Colon (tissue), 2 donors: ENCODE measurements around the gene CLEC2D.
"Not testable (repeated sequence)": the region's sequence is repeated elsewhere in the genome, so short reads cannot be mapped to it uniquely, and the experiment has no call there.

Source experiments
- FAIRE-seq: peaks from 2 replicates; lab custom pipeline; 2012; peaks lifted over from hg19 to GRCh38; lab: Jason Lieb, UNC
- donor health status: control.
- donor health status: control.

The CLEC2D gene

DNA sequence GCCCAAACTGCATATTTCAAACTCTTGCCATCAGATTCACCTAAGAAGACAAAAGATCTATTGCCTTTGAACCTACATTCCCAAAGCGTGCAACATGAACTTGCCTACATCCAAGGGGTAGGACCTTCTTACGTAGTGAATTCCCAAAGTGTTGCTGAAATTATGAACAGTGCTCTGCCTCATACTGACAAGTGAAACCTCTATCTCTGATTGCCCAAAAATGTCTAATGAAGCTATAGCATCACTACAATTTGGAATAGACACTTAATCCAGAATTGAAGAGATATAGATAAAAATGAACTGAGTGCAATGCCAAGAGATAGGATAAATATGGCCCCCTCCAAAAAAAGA lies 31.1 kb downstream of the CLEC2D start:
- no peak for FAIRE-seq

DNA sequence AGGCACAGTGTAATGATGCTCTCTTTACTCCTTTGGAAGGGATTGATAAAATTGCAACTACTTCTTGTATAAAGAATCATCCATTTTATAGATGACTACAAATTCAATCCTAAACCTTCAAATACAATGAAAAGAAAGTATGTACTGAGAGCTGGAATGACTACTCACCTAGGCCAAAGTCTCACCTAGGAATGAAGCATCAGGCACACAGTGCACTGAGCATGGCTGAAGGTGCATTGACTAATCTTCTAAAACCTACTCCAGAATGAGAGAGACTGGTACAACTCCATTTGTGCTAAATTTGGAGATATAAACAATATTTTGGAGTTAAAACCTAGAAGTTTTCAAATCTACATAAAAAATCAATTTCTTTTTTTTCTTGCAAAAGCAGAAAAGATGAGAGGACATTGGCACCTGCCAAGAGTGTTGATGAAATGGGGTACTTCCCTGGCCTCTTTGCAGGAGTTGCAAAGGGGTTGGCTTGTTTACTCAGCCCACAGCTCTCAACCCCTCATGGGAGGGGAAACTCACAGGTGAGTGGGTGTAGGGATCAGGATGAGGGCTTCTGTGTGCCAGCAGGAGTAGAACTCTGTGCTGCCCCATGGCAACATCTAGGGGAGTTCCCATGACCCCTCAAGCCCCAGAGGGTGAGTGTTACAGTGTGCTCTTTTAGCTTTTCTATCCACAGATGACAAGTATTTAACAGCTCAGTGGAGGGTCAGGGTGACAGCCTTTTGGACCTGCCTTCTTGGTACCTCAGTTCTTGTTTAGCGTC lies 32.1 kb downstream of the CLEC2D start:
- FAIRE-seq: no peak

DNA sequence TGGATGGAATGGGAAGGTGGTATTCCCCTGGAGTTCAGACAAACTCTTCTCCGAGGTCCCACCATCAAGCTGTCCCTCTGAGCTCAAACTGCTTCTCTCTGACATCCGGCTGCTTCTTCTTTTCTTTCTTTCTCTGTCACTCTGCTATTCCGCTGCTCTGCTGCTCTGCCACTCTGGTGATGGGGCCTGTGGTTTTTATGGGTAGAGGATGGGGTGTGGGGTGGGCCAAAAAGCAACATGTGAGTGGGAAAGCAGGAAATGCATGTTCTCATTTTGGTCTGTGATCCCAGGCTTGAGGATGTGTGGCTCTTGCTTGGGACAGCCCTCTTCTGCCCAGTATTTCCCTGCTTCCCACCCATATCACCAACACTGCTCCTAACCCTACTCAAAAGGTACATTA lies 32.7 kb downstream of the CLEC2D start:
- FAIRE-seq: no peak

DNA sequence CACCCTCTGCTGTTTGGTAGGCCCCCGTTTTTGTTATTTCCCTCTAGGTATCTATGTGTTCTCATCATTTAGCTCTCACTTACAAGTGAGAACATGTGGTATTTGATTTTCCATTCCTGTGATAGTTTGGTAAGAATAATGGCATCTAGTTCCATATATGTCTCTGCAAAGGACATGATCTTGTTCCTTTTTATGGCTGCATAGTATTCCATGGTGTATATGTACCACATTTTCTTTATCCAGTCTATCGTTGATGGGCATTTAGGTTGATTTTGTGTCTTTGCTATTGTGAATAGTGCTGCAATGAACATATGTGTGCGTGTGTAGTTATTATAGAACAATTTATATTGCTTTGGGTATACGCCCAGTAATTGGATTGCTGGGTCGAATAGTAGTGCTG lies 35.0 kb downstream of the CLEC2D start:
- FAIRE-seq: not testable (repeated sequence)

DNA sequence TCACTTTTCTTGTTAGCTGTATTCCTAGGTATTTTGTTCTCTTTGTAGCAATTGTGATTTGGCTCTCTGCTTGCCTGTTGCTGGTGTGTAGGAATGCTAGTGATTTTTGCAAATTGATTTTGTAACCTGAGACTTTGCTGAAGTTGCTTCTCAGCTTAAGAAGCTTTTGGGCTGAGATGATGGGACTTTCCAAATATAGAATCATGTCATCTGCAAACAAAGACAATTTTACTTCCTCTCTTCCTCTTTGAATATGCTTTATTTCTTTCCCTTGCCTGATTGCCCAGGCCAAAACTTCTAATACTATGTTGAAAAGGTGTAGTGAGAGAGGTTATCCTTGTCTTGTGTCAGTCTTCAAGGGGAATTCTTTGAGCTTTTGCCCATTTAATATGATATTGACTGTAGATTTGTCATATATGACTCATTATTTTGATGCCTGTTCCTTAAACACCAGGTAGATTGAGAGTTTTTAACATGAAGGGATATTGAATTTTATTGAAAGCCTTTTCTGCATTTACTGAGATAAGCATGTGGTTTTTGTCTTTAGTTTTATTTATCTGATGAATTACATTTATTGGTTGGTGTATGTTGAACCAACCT lies 36.7 kb downstream of the CLEC2D start:
- no peak for FAIRE-seq

DNA sequence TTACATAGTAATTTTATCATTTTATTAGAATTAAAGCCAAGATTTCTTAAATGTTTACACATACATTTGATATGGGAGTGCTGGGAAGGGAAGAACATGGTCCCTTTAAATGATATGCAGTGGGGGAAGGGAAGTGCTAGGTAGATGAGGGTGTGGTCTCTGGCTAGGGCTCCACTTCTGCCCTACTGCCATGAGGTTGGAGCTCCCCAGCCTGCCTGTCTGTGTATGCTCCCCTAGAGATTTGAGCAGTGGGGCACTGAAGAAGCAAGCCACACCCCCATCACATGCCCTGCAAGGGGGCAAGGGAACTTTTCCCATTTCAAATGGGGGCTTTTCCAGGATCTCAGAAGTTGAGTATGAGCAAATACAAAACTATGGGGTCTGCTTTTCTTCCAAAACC lies 37.8 kb downstream of the CLEC2D start:
- no peak for FAIRE-seq

DNA sequence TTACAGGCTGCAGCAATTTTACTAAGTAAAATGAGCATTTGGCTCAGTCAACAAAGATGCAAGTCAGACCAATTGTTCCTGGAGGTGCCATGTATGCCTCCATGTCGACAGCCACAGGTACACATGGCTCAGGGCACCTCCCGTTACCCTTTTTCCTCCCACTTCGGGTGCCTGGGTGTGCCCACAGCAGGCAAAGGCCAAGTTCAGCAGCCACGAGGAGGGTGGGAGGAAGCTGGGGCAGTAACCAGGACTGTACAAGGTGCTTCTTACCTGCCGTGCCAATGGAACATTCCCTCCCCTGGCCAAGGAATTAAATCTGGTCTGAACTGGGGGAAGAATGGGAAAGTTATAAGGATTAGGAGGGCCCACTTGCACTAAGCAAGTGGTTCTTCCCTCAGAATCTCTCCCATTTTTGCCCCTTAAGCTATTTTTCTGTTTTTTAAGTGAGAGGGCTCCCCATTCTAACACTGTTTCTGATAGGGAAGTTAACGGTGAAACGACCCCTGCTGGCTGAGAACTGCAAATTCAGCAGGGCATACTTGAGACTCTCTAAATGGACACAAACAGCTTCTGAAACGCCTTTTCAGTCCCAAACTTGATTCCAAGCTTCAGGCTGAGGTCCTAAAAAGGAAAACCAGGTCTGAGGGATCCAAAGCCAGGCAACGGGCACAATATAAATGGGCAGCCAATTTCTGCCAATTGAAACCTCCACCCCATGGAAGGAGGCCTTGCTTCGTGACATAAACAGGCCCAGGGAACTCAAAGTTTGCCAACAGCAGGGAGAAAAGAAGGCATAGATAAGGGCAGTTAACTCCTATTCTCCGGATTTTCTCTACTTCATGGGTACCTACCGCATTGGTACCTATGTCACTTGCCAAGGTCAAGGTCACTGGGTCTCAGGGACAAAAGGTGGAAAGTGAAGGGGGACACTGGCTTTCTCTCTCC lies 38.6 kb downstream of the CLEC2D start:
- FAIRE-seq: no peak

DNA sequence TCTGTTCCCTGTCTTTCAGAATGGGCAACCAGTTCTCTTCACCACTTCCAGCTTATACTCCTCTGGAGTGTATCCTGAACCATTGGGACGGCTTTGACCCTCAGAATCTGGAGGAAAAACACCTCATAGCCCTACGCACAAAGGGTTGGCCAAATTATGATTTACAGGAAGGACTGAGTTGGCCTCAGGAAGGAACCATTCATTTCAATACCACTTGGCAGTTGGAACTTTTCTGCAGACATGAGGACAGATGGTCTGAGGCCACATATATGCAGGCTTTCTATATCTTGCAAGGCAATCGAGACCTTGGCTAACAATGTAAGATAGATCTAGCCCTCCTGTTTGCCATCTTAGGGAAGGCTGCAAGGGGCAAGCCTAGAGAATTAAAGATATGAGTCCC lies 39.3 kb downstream of the CLEC2D start:
- no peak for FAIRE-seq

DNA sequence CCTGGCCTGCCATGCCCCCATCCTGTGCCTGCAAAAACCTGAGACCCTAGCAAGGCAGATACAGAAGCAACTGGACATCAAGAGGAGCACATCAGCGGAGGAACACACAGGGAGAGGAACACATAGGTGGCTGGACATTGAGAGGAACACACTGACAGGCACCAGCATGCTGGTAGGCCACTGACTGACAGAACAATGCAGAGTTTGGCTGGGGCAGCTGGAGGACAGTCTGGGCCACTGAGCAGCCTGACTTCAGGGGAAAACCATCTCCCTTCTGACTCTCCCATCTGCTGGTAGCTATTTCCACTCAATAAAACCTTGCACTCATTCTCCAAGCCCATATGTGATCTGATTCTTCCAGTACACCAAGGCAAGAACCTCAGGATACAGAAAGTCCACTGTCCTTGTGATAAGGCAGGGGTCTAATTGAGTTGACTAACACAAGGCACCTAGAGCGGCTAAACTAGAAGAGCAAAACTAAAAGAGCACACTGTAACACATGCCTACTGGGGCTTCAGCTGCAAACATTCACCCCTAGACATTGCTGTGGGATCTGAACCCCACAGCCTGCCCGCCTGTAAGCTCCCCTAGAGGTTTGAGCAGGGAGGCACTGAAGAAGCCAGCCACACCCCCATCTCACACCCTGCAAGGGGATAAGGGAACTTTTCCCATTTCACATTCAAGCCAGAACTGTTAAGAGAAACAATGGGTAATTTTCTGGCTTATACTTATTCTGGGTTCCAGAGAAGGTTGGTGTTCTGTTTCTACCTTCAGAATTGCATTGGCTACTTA lies 41.3 kb downstream of the CLEC2D start:
- no peak for FAIRE-seq

DNA sequence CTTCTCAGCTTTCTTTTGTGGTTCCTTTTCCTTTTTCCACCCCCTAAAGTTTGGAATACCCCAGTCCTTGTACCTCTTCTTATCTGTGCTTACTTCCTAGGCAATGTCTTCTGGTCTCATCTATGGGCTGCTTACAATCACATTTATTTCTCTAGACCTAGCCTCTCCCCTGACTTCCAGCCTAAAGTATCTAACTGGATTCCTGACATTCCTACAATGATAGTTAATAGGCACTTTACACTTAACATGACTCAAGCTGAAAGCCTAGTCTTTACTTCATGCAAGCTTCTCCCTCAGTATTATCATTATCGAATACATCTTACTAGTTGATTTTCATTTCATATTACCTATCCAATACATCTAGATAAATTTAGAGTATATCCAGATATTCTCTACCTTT lies 42.2 kb downstream of the CLEC2D start:
- no peak for FAIRE-seq

DNA sequence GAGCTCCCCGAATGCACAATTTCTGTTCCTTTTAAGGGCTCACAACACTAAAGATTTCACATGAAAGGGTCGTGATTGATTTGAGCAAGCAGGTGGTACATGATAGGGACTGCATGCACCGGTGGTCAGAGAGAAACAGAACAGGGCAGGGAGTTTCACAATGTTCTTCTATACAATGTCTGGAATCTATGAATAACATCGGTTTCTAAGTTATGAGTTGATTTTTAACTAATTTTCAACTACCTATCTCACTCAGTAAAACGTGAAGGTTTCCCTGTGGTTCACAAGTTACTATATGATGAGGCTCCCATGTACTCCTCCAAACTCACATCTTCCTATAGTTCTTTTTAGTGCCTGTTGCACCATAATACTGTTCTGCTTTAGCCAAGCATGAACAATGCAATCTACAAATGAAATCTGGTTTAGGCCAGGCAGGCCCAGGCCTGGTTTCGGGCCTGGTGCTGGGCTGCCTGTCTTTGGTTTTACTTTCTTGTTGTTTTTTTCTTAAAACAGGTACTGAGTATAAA lies 43.6 kb downstream of the CLEC2D start:
- FAIRE-seq: not testable (repeated sequence)

DNA sequence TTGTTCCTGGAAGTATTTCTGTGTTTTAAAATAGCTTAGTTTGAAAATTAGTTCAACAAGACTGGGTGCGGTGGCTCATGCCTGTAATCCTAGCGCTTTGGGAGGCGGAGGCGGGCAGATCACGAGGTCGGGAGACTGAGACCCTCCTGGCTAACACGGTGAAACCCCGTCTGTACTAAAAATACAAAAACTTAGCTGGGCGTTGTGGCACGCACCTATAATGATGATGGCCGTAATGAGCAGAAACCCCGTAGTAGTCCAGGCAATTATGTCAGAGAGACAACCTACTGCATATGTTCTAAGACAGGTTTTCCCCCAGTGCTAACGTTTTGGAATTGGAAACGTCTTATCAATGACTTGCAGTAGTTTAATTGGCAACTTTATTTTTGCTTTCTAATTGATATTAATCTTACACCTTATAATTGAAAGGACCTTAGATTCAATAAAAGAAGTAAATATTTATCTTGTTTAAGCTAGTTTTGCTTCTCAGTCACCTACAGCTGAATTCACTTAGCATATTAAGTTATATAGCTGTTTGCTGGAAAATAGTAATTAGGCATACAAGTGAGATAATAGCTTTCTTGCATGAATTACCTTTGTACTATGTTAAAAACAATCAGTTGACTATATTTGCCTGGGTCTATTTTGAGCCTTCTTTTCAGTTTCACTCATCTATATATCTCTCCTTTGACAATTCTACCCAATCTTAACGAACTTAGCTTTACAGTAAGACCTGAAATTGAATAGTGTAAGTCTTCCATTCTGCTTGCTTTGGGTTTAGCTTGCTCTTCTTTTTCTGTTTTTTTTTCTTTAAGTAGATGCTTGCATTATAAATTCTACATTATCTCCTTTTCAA lies 47.8 kb downstream of the CLEC2D start:
- no peak for FAIRE-seq

DNA sequence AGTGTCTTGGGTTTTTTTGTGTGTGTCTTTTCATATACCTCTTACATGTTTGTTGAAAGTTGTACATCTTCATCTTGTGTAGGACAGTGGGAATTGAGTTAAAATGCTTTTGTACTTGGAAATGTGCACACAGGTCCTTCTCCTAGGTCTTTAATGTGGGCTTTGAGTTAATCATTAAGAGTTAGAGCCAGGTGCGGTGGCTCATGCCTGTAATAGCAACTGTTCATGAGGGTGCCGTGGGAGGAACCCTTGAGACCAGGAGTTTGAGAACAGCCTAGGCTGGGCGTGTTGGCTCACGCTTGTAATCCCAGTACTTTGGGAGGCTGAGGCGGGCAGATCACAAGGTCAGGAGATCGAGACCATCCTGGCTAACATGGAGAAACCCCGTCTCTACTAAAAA lies 49.5 kb downstream of the CLEC2D start:
- no peak for FAIRE-seq

DNA sequence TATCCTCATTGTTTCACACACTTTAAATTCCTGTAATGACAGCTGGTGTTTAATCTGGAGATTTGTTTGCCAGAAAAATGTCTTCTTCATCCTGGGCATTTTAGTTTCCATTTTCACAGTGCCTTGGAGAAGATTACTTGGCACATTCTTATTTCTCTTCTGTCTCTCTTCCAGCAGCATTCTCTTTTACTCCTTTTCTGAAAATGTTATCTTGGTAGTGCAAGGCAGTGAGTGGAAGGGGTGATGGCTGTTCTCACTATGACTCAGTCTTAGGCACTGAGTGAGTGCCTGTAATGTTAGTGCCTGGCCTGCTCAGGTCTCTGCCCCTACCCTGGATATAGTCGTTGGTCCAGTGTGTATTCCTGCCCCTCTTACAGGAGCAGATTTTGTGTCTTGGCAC lies 50.3 kb downstream of the CLEC2D start:
- no peak for FAIRE-seq

DNA sequence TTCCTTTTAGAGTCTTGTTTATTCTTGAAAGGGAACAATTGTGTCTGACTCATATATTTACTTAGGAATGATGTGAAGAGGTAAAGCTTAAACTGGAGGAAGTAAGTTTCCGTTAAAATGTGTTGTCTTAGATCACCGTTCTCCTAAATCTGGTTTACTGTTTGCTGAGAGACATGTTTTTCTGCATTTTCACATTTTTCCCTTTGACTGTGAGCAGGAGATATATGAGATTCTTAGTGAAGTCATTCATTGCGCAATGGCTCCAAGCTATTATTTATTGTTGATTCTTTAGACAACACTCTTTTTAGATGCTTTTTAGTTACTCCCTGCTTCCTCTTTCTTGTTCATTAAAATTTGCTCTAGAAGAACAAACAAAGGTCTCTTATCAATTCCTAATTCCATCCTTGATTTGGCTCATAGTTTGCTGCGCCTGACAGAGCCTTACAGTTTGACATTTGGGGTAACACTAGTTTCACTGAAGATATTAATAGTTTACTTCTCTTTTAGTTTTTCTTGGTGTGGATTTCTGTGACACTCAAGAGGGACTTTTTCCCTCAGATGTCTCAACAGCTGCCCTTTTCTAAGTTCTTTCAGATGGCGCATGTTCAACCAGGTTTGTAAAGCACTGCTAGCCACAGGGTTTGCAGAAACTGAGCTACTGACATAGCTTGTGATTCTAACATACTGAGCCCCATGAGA lies 52.0 kb downstream of the CLEC2D start:
- FAIRE-seq: no peak

DNA sequence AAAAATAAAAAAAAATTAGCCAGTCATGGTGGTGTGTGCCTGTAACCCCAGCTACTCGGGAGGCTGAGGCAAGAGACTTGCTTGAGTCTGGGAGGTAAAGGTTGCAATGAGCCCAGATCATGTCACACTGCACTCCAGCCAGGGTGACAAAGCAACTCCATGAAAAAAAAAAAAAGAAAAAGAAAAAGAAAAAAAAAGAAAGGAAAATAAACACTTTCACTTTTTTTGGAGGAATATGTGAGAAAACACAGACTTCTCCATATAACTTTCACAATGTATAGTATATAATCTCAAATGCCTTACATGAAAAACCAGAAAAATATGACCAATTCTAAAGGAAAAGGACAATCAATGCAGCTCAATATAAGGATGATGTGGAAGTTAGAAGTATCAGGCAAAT lies 54.5 kb downstream of the CLEC2D start:
- no peak for FAIRE-seq

DNA sequence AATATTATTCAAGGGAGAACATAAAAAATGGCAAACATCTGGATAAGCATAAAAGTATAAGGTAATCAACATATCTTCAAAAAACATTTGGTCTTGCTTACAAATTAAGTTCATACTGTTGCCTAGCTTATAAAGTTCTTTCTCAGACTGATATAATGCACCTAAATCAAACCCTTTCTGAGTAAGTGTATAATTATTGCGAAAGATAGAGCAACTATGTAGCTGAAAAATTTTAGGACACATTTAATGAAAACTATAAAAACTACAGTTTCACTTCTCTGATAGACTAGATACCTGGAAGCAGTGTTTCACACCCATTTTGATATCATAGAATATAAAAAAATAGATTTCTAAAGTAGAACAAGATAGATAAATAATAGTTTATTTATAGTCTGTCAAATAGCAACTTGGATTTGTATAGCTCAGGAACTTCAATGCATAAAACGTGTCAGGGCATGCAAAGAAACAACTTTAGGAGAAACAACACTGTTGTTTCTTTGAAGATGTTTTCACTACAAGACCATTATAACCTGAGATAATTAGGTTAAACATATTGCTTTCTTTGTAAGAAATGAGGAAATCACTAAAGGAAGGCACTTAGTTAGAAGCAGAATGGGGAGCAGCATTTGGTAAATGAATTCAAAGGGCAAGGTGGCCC lies 55.8 kb downstream of the CLEC2D start:
- peak; percentile 76 for FAIRE-seq

DNA sequence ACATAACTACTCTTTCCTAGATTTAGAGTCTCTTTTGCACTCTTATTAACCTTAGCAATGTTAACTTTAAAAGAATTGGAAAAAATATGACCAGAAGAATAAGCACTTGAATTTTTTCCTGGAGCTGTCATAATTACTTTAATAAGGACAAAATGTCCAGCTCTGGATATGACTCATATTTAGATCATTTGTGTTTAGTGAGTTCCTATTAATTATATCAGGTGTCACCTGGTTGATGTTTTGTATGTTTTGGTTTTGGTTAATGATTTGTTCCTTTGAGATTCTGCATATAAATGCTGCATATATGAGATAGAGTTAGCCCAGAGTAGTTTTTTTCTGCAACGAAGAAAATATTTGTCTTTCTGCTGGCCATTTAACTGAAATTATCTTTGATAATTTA lies 58.3 kb downstream of the CLEC2D start:
- no peak for FAIRE-seq

DNA sequence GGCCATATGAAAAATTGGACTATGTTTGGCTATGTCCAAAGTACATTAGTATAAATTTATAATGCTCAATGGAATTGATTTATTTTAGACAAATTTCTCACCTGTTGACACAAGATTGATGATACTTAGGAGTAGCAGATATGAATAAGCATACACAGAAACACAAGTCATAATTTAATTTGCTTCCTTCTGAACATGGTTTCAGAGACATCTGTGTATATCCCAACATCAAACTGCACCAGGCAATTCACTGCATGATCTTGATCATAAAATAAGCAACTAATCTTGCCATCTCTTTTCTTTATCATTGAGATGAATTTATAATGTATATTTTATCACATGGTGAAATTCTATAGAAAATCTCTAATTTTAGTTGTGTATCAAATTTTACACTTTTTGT lies 59.6 kb downstream of the CLEC2D start:
- peak; percentile 49 for FAIRE-seq

DNA sequence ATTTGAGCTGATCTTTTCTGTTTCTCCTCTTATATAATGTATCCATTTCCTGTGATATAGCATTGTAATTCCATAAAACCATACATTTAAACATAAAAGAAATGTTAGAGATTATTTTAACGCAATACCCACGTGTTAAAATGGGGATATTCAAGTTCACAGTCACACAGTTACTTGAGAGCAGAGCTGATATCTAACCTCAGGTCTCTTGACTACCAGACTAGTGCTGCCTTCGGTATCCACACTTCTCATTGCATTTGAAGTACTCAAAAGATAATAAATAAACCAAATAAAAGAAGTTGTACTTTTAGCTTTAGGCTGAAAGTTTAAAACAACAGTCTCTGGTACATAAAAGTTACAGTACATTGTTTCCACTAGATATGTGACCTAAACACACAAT lies 60.5 kb downstream of the CLEC2D start:
- FAIRE-seq: no peak
